ENCODE measurements around the gene SETD3.

- TF ChIP-seq, protein P1, sequence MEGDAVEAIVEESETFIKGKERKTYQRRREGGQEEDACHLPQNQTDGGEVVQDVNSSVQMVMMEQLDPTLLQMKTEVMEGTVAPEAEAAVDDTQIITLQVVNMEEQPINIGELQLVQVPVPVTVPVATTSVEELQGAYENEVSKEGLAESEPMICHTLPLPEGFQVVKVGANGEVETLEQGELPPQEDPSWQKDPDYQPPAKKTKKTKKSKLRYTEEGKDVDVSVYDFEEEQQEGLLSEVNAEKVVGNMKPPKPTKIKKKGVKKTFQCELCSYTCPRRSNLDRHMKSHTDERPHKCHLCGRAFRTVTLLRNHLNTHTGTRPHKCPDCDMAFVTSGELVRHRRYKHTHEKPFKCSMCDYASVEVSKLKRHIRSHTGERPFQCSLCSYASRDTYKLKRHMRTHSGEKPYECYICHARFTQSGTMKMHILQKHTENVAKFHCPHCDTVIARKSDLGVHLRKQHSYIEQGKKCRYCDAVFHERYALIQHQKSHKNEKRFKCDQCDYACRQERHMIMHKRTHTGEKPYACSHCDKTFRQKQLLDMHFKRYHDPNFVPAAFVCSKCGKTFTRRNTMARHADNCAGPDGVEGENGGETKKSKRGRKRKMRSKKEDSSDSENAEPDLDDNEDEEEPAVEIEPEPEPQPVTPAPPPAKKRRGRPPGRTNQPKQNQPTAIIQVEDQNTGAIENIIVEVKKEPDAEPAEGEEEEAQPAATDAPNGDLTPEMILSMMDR (conservative IDR thresholded peaks at IDR 0.05 in 1 of 2, IDR thresholded peaks at IDR 0.05 in 1 of 2; ENCODE audit: low read depth in 1 of 2, low read length in 2 of 2): no peak
- TF ChIP-seq EZH2 (IDR thresholded peaks at IDR 0.05; ENCODE audit: low read length, missing control alignments): no peak
These were observed 34.7 kb downstream of the SETD3 start for GRCh38 chr14:99445931-99446330.
